GM19467 (cell line): ENCODE measurements around the gene SLC25A10.
"Not testable (repeated sequence)": the region's sequence is repeated elsewhere in the genome, so short reads cannot be mapped to it uniquely, and the experiment has no call there.

ENCODE experiments used
- ATAC-seq: cut with Tn5 transposase; IDR thresholded peaks from one replicate; pipeline ENCODE4 v1.9.1; 2021; ENCODE audit warnings: mild to moderate bottlenecking, moderate library complexity; ENCODE audit not compliant: unreplicated experiment

Gene SLC25A10

DNA sequence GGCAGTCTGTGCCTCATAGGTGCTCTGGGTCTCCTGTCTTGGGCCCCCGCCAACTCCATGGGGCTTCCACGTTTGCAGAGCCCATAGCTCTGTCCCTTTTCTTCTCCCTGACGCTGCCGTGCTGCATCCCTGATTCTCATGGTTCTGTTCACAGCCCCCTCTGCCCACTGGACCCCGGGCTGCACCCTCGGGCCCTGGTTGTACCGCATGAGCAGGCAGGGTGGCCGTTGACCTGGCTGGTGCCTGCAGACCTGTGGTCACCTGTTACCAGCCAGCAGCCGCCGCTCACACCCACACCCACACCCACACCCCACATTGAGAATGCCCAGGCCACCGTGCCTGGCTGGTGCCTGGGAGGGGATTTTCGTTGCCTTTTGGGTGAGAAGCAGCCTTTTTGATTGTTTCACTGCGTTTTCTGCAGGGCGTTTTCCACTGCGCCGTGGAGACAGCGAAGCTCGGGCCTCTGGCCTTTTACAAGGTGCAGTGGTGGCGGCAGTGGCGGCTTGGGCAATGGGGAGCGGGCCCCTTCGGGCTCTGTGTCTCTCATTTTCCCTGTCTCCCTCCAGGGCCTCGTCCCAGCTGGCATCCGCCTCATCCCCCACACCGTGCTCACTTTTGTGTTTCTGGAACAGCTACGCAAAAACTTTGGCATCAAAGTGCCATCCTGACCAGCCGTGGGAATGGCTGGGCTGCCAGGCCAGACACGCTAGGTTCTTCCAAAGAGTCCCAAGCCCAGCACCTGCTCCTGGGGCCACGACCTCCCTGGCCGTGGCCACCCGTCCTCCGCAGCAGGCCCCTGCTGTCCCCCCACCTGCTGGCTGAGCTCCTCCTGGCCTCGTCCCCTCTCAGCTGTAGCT, 7.6 kb downstream of the SLC25A10 start:
- ATAC-seq, result no peak

DNA sequence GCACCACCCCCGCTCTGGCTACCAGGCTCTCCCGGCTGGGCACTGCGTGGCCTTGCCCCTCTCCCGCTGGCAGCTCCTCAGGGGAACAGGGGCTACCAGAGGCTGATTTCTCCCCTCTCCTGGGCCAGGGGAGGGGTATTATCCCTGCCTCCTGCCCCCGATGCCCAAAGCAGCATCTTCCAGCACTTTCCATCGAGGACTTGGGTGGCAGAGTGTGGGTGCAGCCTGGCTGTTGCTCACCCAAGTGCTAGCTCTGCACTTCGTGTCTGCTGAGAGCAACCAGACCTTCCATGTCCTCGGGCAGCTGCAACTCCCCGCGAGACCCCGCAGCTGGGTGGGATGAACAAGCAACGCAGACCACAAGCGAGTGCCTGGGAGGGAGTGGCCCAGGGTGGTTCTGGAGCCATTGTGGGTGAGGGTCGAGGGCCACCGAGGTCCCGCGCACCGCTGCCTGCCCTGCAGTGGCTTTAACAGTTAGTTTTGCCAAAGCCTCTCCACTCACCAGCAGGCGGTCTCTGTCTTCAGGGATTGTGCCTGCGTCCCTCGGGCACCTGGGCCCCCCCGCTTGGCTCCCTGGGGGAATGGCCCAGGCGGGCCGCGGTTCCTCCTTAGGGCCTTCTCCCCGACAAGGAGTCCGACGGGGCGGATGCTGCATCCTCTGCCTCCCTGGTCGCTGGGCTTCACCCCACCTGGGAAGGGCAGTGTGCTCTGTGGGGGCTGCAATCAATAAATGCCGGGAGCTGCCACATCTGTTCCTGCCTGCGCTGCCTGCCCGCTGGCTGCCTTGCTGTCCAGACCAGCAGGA, 8.4 kb downstream of the SLC25A10 start:
- ATAC-seq, result no peak

DNA sequence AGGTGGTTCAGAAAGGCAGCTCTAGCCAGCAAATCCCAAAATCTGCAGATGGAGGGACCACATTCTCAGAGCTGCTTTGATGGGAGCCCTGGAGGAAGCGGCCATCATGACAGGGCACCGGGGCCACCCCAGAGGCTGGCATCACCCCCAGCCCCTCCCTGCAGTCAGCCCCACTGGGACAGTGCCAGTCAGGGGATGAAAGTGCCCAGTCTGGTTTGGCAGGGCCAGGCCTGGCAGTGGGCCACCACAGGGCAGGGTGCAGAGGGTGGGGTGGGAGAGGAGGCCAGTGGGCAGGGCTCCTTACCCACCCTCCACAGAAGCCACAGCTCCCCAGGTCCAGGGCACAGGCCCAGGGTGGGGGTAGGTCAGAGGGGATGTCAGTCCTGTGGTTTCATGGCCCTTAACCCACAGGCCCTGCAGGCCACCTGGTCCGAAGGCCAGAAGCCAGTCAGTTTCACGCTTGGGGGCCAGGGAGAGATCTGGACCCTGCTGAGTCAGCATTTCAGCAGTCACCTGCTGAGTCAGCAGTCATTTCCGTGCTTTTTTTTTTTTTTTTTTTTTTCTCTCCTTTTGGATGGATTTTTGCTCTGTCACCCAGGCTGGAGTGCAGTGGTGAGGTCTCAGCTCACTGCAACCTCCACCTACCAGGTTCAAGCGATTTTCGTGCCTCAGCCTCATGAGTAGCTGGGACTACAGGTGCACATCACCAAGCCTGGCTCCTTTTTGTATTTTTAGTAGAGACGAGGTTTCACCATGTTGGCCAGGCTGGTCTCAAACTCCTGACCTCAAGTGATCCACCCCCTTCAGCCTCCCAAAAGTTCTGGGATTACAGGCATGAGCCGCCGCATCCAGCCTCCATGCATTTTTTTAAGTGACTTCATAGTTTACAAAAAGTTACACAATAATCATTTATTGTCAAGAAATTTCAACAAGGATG, 10.4 kb downstream of the SLC25A10 start:
- ATAC-seq, result no peak

DNA sequence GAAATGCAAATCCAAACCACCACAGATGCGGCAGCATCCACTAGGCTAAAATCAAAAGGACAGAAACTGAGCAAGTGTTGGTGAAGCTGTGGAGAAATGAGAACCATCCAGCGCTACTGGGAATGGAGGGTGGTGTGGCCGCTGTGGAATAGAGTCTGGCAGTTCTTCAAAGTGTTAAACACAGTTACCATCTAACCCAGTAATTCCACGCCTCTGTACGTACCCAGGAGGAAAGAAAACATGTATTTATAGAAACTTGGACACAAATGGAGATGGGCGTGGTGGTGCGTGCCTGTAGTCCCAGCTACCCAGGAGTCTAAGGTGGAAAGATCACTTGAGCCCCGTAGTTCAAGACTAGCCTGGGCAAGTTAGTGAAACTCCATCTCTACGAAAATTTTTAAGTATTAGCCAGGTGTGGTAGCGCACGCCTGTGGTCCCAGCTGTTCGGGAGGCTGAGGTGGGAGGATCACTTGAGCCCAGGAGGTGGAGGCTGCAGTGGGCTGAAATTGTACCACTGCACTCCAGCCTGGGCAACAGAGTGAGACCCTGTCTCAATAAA, 11.6 kb downstream of the SLC25A10 start:
- no peak for ATAC-seq

DNA sequence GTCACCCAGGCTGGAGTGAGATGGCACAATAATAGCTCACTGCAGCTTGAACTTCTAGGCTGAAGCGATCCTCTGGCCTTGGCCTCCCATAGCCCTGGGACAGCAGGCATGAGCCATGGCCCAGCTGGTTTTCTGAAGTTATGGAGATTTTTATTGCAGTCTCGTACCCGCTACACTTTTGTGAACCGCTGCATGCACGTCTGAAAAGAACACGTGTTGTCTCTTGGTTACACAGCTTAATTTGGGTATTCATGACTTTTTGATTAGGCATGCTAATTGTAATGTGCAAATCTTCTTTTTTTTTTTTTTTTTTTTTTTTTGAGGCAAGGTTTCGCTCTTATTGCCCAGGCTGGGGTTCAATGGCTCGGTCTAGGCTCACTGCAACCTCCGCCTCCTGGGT, 13.4 kb downstream of the SLC25A10 start:
- no peak for ATAC-seq

DNA sequence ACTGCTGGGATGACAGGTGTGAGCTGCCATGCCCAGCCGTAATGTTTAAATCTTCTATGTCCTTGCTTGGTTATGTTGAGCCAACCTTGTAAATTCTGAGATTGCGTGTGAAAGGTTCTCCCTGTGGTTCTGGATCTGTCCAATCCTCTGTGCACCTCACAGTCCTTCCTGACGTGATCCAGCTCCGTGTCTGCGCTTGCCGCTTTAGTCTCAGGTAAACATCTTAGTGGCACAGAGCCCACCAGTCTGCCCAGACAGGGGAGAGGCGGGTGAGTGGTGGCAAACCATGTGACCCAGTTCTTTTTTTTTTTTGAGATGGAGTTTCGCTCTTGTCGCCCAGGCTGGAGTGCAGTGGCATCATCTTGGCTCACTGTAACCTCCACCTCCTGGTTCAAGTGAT, 13.9 kb downstream of the SLC25A10 start:
- no peak for ATAC-seq

DNA sequence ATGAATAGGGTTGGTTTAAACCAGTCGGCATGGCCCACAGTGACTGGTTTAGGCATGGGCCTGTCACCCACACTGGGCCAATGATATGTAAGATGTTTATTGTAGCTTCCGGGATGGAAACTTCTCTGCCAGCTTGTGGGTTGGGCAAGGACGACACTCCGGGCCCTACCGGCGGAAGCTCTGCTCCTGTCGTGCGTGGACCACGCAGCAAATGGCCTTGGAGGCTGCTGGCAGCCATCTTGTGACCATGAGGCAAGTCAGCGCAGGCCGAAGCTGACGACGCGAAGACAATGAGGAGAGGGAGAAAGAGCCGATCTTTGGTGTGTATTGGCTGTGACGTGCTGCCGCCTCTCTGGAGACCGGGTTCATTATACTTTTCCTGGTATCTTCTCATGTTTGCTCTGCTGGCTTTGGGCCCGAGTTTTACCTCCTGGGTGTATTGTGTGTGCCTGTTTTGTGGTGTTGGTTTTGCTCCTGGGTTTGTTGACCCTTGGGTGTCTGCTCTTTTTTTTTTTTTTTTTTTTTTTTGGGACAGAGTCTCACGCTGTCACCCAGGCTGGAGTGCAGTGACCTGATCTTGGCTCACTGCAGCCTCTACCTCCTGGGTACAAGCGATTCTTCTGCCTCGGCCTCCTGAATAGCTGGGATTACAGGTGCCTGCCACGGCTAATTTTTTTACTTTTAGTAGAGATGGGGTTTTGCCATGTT, 15.4 kb downstream of the SLC25A10 start:
- no peak for ATAC-seq

DNA sequence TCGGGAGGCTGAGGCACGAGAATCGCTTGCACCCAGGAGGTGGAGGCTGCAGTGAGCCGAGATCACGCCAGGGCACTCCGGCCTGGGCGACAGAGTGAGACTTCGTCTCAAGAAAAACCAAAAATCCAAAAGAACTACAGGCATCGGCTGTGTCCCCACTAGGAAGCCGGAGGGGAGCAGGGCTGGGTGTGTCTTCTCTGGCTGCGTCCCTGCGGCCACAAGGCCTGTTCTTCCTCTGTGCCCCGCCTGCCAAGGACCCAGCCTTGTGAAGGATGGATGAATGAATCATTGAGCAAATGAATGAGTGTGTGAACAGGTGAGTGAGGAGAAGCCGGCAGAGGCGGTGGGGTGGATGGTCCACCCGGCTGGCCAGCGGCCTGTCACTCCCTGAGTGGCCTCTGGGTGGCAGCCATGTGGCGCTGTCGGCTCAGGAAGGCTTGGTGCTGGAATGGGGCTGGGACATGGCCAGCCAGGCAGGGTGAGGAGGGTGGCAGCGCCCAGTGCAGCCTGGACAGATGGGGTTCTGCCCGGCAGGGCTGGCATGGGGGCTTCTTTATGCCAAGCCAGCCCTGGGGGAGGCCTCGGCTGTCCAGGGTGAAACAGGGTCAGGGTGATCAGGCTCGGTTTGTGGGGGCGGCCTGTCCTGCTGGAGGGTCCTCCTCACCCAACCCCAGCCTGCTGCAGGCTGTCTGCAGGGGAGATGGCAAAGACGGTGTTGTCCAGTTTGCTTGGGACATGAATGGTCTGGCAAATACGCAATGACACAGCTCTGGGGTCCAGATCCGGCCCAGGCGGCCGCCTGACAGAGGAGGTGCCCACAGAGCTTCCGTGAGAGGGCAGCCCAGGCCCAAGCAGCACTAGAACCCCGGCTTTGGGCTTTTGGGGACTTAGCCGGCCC, 21.7 kb downstream of the SLC25A10 start:
- ATAC-seq, result no peak

DNA sequence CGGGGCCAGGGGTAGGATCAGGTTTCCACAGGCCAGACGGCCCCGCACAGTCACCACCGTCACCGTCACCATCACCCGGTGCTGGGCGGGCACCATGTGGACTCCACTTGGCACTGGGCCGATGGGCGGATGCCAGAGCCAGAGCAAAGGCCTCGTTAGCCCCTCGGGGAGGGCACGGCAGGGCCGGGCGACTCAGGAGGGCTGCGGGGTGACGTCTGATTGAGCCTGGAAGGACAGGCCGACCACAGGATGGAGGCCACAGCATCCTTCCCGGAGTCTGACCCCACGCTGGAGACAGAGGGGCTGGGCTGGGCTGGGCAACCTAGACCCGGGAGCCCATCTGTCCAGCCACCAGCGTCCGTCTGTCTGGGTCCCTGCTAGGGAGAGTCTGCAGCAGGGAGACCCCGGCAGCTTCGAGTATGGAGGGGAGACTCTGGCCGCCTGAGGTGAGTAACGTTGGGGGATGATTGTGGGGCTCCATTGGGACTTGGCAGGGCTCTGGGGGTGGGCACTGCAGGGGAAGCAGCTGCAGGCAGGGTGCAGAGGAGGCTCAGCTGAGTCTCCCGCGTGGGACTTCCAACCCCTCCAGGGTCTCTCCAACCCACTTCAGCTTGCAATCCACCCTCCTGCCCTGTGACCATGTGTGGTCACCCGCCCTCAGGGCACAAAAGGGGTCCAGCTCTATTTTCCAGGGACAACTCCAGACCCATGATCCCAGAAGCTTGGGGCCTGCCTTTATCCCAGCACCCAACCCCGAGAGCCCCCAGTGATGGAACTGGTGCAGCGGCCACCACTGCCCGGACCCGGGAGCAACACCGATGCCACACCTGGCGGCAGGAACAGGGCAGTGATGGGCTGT, 22.6 kb downstream of the SLC25A10 start:
- ATAC-seq, result no peak

DNA sequence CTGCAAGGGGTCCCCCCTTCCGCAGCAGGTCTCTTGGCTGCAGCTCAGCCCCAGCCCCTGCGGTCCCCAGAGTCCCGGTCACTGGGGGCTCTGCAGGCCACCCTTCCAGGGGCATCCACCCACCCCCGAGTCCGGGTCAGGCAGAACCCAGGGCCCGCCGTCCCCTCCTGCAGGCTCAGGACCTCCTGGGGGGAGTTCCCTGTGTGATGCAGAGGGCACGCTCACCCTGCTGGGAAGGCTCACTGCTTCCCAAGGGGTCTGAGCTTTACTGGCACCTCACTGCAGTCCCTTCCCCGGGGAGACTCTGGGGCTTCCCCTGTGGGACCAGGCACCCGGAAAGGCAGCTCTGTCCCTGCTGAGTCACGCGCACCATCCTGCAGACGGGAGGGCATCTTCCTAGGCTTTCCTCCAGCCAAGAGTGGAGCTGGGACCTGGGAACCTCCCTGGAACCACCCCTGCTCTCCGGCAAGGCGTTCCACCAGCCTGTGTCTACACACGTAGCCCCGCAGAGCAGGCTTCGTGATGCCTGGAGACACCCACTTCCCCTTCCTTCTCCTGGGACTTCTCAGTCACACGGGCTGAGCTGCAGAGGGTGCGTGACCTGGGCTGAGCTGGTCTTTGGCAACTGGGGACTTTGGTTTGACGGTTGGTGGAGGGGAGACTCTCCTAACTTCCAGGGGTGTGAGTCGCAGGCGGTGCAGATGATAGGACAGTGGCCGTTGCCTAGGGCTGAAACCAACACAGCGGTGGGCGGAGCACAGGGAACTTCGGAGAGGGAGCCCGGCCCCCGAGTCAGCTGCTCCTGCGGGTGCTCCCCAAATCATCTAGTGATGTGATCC, 23.4 kb downstream of the SLC25A10 start:
- ATAC-seq, result no peak

DNA sequence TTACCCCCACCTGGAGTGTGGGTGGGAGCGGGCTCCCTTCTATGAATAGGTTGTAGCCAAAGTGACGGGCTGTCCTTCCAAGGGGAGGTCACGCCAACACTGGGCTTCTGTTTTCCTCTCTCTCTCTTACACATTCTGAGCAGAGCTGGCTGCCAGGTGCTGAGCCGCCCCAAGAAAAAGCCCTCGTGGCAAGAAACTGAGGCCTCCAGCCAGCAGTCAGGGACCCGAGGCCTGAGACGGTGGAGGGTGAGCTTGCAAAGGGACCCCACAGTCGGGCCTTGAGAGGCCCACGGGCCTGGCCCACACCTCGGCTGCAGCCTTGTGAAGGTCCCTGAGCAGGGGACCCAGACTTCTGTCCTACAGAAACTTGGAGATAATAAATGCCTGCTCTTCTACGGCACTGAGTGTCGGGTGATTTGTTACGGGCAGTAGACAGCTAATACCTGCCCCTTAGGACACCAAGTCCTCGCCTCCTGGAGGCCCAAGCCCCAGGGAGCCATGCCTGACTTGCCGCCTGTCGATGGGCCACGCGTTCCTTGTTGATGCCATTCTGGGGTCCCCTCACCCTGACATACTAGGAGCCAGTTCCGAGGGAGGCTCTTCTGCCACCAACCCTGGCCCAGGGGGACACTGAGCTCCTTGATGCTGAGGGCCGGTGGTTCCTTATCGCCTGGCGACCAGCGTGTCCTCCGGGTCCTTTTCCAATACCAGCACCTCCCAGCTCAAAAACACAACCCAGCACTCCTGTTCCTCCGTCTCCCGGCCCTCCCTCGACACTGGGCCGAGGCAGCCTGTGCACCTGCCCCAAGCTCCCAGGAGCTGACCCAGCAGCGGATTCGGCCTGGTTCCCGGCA, 26.1 kb downstream of the SLC25A10 start:
- no peak for ATAC-seq

DNA sequence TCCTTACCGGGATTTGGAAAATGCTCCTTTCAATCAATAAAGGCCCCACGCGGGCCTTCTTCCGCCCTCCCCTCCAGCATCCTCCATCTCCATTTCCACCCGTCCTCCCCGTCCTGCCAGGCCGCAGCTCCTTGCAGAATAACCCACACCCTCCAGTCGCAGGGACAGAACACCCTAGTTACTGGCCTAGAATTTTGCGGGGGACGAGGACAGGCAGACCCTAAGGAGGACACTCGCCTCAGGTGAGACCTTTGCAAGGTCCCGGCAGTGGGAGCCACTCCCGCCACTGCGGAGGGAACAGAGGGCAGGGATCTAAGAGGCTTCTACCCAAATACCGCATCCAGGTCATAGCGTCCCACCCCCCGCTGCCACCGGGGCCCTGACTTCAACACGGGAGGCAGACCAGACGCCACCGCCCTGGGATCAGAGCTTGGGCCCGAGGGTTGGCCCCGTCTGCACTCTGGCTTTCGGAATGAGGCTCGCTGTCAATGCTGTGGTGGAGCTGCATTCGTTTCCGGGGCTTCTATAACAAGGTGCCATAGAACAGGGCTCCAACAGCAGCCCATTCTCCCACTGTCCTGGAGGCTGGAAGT, 26.8 kb downstream of the SLC25A10 start:
- ATAC-seq, result no peak

DNA sequence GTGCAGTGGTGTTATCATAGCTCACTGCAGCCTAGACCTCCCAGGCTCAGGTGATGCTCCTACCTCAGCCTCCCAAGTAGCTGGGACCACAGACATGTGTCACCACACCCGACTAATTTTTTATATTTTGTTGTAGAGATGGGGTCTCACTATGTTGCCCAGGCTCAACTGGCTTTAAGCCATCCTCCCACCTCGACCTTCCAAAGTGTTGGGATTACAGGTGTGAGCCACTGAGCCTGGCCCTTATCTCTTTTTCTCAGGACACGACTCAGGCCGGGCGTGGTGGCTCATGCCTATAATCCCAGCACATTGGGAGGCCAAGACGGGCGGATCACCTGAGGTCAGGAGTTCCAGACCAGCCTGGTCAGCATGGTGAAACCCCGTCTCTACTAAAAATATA, 27.5 kb downstream of the SLC25A10 start:
- ATAC-seq, result not testable (repeated sequence)

DNA sequence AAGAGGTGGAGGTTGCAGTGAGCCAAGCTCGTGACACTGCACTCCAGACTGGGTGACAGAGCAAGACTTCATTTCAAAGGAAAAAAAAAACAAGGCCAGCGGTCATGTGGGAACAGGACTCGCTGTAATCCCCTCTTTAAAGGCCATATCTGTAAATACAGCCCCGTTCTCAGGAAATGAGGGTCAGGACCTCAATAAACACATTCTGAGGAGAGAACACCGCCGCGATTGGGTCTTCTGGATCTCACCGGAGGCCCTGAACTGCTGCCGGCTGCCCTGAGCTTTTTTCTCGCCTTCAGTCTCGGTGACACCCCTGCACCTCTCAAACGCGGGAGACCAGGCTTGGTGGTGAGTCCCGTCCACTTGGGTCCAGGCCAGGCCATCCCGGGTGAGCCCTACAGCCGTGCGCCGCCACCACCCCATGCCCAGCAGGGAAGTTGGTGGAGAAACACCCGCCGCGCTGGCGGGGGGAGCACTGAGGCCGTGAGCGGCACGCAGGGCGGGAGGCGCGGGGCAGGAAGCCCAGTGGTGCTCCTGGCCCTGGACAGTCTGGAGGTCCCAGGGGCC, 28.4 kb downstream of the SLC25A10 start:
- ATAC-seq, result no peak

DNA sequence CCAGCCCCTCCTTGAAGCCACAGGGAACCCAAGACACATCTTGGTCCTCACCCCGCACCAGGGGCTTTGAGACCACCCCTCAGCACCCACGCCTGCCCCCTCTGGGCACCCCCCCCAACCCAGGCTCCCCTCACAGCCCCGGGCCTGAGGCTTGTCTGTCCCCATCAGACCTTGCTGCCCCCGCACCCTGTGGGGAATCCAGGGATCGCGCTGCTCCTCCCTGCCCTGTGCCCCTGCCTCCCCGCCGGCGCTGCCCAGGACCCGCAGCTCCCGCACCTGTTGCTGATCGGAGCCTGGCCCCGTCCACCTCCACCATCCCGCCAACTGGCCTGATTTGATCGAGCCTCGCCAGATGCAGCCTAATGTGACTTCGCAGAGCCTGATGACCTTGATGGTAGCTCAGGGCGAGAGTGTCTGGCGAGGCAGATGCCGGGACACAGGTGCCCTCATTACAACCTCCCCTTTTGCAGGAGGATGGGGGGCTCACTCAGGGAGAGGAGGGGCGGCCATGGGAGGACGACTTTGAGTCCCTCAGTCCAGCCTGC, 29.0 kb downstream of the SLC25A10 start:
- ATAC-seq, result no peak
